ENCODE data around the gene MARCHF4. TPM values are rescaled to one million over a fixed set of nuclear protein-coding genes. Genes with fewer than 3 reads are reported as not detected.

MARCHF4 gene
- total and polyA plus RNA-seq, 5 experiments from 2014 or later: not detected

GRCh38 chr2:216408426-216409290 is 36.4 kb upstream of the MARCHF4 start:
- Mint-ChIP-seq H3K36me3 (no peaks in the 10 kb centered on the region), H3K27ac (no peak overlapping the region), H3K4me3 (no peak overlapping the region), H3K27me3 (peaks cover 0 to 3% (median 0%) of the 10 kb centered on the region in 5 donors), H3K9me3 (no peaks in the 10 kb centered on the region), H3K4me1 (peaks cover 10 to 24% (median 16%) of the 10 kb centered on the region in 4 donors)
- ATAC-seq (no peak), DNase-seq (no peak)
- POLR2A ChIA-PET: interaction anchor here (0.6 kb wide), 1 partner anchor 203 kb away, joined by 4 read pairs; no protein-coding TSS in a partner anchor

- POLR2A ChIA-PET: no interaction called here
- DNase-seq (no peak), ATAC-seq (no peak)
Observed at GRCh38 chr2:216406826-216407225, 34.5 kb upstream of the MARCHF4 start.

GRCh38 chr2:216405588-216405987 is 33.3 kb upstream of the MARCHF4 start:
- no peak for ATAC-seq
- Mint-ChIP-seq H3K9me3 (no peaks in the 10 kb centered on the region), H3K27me3 (peaks cover 0 to 3% (median 0%) of the 10 kb centered on the region in 5 donors), H3K4me3 (no peak overlapping the region), H3K4me1 (peaks cover 0 to 8% (median 4%) of the 10 kb centered on the region in 4 donors), H3K36me3 (no peaks in the 10 kb centered on the region), H3K27ac (no peak overlapping the region)
- DNase-seq: no peak
- POLR2A ChIA-PET: interaction anchor here (0.6 kb wide), 1 partner anchor 9 kb away, joined by 3 read pairs; no protein-coding TSS in a partner anchor

More at GRCh38 chr2:216406826-216407225, 34.5 kb upstream of the MARCHF4 start:
- Mint-ChIP-seq H3K4me1 (peaks cover 3 to 12% (median 6%) of the 10 kb centered on the region in 4 donors), H3K27ac (no peak overlapping the region), H3K36me3 (no peaks in the 10 kb centered on the region), H3K9me3 (no peaks in the 10 kb centered on the region), H3K4me3 (no peak overlapping the region), H3K27me3 (peaks cover 0 to 3% (median 0%) of the 10 kb centered on the region in 5 donors)

GRCh38 chr2:216404010-216404618 is 31.8 kb upstream of the MARCHF4 start:
- H3K27me3 Mint-ChIP-seq: peaks cover 0 to 3% (median 0%) of the 10 kb centered on the region in 5 donors
- no peaks in the 10 kb centered on the region for H3K9me3 Mint-ChIP-seq
- POLR2A ChIA-PET: interaction anchor here (0.7 kb wide), 1 partner anchor 75 kb away, joined by 3 read pairs; no protein-coding TSS in a partner anchor
- H3K27ac Mint-ChIP-seq: no peak overlapping the region
- H3K4me1 Mint-ChIP-seq: peaks cover 0 to 8% (median 4%) of the 10 kb centered on the region in 4 donors
- ATAC-seq: peak; percentile 55 to 65
- no peaks in the 10 kb centered on the region for H3K36me3 Mint-ChIP-seq
- no peak overlapping the region for H3K4me3 Mint-ChIP-seq
- DNase-seq: peak; percentile 22 to 68 (median 39)

GRCh38 chr2:216402751-216403150 is 30.5 kb upstream of the MARCHF4 start:
- Mint-ChIP-seq H3K9me3 (no peaks in the 10 kb centered on the region), H3K27ac (no peak overlapping the region), H3K4me3 (no peak overlapping the region), H3K36me3 (no peaks in the 10 kb centered on the region), H3K4me1 (peaks cover 0 to 8% (median 4%) of the 10 kb centered on the region in 4 donors), H3K27me3 (peaks cover 0 to 3% (median 0%) of the 10 kb centered on the region in 5 donors)
- POLR2A ChIA-PET: no interaction called here
- ATAC-seq: no peak
- DNase-seq: no peak

- POLR2A ChIA-PET: interaction anchor here (0.6 kb wide), 1 partner anchor 64 kb away, joined by 7 read pairs; no protein-coding TSS in a partner anchor
- peaks cover 0 to 14% (median 9%) of the 10 kb centered on the region in 4 donors for H3K4me1 Mint-ChIP-seq
- no peaks in the 10 kb centered on the region for H3K36me3 Mint-ChIP-seq
- DNase-seq (no peak), ATAC-seq (no peak)
- no peak overlapping the region for H3K4me3 Mint-ChIP-seq
- H3K27ac Mint-ChIP-seq: no peak overlapping the region
- H3K27me3 Mint-ChIP-seq: peaks cover 0 to 5% (median 0%) of the 10 kb centered on the region in 5 donors
- no peaks in the 10 kb centered on the region for H3K9me3 Mint-ChIP-seq
Observed at GRCh38 chr2:216399621-216400020, 27.3 kb upstream of the MARCHF4 start.

- no peak for DNase-seq
- POLR2A ChIA-PET: no interaction called here
- H3K9me3 Mint-ChIP-seq: no peaks in the 10 kb centered on the region
- no peak for ATAC-seq
- H3K4me3 Mint-ChIP-seq: no peak overlapping the region
- H3K27ac Mint-ChIP-seq: no peak overlapping the region
- no peaks in the 10 kb centered on the region for H3K36me3 Mint-ChIP-seq
- H3K4me1 Mint-ChIP-seq: peaks cover 0 to 9% (median 8%) of the 10 kb centered on the region in 4 donors
- H3K27me3 Mint-ChIP-seq: peaks cover 0 to 5% (median 0%) of the 10 kb centered on the region in 5 donors
Observed at GRCh38 chr2:216394881-216395280, 22.6 kb upstream of the MARCHF4 start.

GRCh38 chr2:216392945-216393840 is 20.9 kb upstream of the MARCHF4 start:
- H3K4me1 Mint-ChIP-seq: peaks cover 13 to 17% (median 15%) of the 10 kb centered on the region in 4 donors
- POLR2A ChIA-PET: no interaction called here

GRCh38 chr2:216392018-216392562 is 19.8 kb upstream of the MARCHF4 start:
- Mint-ChIP-seq H3K9me3 (no peaks in the 10 kb centered on the region), H3K27ac (no peak overlapping the region), H3K4me3 (no peak overlapping the region), H3K36me3 (no peaks in the 10 kb centered on the region), H3K4me1 (peaks cover 20 to 27% (median 22%) of the 10 kb centered on the region in 4 donors), H3K27me3 (peaks cover 0 to 5% (median 0%) of the 10 kb centered on the region in 5 donors)
- DNase-seq: no peak
- POLR2A ChIA-PET: no interaction called here
- no peak for ATAC-seq

More at GRCh38 chr2:216392945-216393840, 20.9 kb upstream of the MARCHF4 start:
- Mint-ChIP-seq H3K9me3 (no peaks in the 10 kb centered on the region), H3K27ac (no peak overlapping the region), H3K27me3 (peaks cover 0 to 5% (median 0%) of the 10 kb centered on the region in 5 donors), H3K36me3 (no peaks in the 10 kb centered on the region), H3K4me3 (no peak overlapping the region)
- ATAC-seq (no peak), DNase-seq (no peak)

- no peaks in the 10 kb centered on the region for H3K9me3 Mint-ChIP-seq
- DNase-seq (no peak), ATAC-seq (no peak)
- no peak overlapping the region for H3K27ac Mint-ChIP-seq
- no peak overlapping the region for H3K4me3 Mint-ChIP-seq
- peaks cover 20 to 27% (median 22%) of the 10 kb centered on the region in 4 donors for H3K4me1 Mint-ChIP-seq
- POLR2A ChIA-PET: no interaction called here
- no peaks in the 10 kb centered on the region for H3K36me3 Mint-ChIP-seq
- H3K27me3 Mint-ChIP-seq: peaks cover 0 to 5% (median 0%) of the 10 kb centered on the region in 5 donors
Observed at GRCh38 chr2:216391401-216391800, 19.1 kb upstream of the MARCHF4 start.

GRCh38 chr2:216389570-216389969 is 17.3 kb upstream of the MARCHF4 start:
- H3K4me3 Mint-ChIP-seq: no peak overlapping the region
- H3K27ac Mint-ChIP-seq: no peak overlapping the region
- no peaks in the 10 kb centered on the region for H3K36me3 Mint-ChIP-seq
- ATAC-seq (no peak), DNase-seq (no peak)
- H3K27me3 Mint-ChIP-seq: peaks cover 0 to 5% (median 0%) of the 10 kb centered on the region in 5 donors
- no peaks in the 10 kb centered on the region for H3K9me3 Mint-ChIP-seq
- peaks cover 16 to 21% (median 19%) of the 10 kb centered on the region in 4 donors for H3K4me1 Mint-ChIP-seq
- POLR2A ChIA-PET: interaction anchor here (0.7 kb wide), 1 partner anchor 22 kb away, joined by 3 read pairs; no protein-coding TSS in a partner anchor
